Measurements from ENCODE around the gene LYRM9.
"Not testable (repeated sequence)": the region's sequence is repeated elsewhere in the genome, so short reads cannot be mapped to it uniquely, and the experiment has no call there.

Gene LYRM9

DNA sequence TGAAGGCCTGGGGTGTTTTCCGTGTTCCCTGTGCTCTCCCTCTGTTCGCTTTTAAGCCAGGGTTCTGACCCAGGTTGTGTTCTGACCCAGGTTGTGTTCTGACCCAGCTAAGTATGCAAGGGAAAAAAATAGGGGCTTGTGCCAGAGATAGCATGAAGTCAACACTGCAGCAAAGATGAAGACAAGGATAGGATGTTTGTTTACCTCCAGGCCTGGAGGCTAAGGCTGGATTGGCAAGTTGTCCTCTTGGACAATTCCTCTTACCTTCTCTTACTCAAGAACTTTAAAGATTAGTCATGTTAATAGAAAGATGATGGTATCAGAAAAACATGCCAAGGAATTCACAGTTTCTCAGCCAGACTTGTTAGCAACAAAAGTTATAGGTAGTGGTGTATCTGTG is 19.4 kb downstream of the LYRM9 start:
- no peak for DNase-seq (ENCODE audit: low spot score)

DNA sequence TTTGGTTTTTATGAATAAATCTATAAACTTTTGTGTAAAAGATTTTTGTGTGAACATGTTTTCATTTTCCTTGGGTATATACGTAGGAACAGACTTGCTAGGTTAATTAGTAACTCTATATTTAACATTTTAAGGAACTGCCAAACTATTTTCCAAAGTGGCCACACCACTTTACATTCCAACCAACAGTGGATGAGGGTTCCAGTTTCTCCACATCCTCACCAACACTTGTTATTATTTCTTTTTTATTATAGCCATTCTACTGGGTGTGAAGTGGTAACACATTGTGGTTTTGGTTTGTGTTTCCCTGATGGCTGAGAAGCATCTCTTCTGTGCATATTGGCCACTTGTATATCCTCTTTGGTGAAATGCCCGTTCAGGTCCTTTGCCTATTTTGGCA is 20.0 kb downstream of the LYRM9 start:
- DNase-seq (ENCODE audit: low spot score), result no peak

DNA sequence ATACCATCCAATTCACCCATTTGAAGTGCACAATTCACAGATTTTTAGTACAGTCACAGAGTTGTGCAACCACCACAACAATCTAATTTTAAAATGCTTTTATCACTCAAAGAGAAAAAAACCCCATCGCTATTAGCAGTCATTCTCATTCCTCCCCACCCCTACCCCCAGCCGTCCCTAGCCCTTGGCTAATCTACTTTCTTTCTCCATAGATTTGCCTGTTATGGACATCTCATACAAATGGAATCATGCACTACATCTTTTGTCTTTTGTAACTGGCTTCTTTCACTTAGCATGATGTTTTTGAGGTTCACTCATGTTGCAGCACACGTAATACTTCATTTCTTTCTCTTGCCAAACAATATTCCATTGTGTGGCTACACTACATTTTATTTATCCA is 20.4 kb downstream of the LYRM9 start:
- no peak for DNase-seq (ENCODE audit: low spot score)

DNA sequence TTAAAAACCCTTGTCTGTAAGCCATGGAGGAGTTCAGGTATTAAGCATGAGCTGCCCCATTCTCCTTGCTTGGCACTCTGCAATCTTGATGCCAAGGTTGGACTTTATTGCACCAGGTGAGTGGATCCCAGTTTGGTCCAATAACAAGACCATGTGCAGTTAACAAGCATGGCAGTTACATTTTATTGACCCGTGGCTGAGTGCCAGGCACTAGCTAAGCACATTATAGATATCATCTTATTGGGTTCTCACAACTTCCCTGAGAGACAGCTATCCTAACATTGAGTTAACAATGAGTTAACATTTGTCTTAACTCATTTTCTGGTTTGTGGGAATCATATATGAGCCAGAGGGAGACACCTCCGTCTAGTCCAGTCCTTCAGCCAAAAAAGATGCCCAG is 21.8 kb downstream of the LYRM9 start:
- DNase-seq (ENCODE audit: low spot score), result no peak

DNA sequence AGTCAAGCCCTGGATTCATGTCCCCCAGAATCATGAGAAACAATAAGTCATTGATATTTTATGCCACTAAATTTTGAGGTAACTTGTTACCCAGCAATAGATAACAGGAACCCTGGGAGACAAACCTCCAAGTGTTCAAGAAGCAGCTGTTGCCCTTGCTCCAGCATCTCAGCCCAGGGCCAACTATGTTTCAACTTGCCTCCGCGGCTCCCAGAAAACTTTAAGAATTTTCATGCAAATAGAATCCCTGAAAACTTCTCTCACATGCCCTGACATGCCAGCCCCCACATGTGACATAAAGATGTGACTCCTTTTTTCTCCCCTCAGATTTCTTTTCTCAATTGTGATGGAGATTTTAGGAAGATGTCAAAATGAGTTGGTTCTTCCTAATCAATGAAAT is 22.8 kb downstream of the LYRM9 start:
- no peak for DNase-seq (ENCODE audit: low spot score)

DNA sequence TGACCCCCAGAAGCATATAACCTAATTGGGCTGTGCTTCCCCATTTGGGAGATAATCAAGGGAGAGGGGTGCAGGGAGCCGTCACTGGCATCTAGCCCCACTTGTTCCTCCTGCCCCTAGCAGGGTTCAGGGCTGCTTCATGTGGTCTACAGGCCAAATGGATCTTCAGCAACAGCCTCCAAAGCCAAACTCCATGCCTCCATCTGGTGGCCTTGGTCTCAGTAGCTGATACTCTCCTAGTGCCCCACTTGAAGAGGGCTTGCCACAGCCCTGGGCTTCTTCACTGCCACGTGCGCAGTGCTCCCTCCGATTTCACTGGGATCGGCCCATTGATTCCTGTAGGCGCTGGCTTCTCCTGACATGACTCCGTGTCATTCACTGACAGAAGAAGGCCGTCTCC is 24.6 kb downstream of the LYRM9 start:
- no peak for DNase-seq (ENCODE audit: low spot score)

DNA sequence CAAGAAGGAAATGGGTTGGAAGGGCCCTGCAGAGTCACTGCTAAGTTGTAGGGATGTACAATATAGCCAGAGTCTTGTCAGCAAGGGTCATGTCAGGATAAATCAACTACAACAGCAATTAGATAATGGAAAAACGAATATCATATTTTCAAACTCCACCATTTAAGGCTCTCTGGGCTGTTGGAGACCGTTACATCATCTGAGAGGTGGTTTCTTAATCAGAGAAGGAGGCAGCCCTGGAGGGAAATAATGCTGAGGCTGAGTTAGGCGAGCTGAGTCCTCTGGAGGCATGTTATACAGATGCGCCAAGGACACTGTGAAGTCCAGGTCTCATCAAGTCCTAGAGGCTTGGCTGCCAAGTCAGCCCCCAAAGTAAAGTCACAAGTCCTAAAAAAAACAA is 30.3 kb downstream of the LYRM9 start:
- no peak for DNase-seq (ENCODE audit: low spot score)

DNA sequence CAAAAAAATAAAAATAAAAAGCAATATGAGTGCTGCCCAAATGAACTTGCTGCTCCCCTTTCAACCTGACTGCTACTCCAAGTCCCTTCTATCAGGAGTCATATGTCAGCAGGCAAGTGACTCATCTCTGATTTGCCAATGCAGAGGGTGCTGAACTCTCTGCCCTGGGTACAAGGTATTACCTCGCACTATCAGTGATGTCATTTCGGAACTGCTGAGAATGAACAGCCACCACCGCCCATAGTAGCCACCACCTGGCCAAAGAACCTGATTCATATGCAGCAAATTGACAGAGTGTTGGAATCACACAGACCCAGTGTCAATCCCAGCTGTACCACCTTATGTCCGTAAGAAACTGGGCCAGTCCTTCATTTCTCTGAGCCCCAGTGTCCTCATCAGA is 31.2 kb downstream of the LYRM9 start:
- DNase-seq (ENCODE audit: low spot score), result no peak

DNA sequence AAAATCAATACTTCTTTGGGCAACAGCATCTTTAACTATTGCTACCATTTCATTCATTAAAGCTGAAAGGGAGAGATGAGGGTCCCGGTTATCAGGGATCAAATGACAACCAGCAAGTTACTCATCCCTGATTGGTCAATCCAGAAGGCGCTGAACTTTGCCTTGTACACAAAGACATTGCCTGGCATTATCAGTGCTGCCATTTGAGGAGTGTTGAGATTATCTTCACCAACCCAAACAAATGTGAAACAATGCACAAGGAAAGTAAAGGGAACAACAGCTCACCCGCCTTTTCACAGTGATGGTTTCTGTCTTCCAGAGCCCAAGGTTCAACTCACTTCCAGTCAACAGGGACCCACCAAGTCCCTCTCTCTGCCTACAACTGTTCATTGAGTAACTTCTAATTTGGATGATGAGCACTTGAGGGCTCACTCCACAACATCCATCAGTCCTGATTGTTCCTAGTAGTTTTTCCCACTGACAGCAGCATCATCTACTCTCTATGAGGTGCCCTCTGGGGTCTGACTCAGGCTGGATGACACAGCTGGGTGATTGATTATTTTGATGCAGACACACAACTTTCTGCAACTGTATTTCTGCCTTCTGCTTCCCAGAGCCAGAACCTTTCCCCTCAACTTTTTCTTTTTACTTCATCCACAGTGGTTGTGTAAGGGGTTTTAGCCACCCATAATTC is 32.0 kb downstream of the LYRM9 start:
- no peak for DNase-seq (ENCODE audit: low spot score)

DNA sequence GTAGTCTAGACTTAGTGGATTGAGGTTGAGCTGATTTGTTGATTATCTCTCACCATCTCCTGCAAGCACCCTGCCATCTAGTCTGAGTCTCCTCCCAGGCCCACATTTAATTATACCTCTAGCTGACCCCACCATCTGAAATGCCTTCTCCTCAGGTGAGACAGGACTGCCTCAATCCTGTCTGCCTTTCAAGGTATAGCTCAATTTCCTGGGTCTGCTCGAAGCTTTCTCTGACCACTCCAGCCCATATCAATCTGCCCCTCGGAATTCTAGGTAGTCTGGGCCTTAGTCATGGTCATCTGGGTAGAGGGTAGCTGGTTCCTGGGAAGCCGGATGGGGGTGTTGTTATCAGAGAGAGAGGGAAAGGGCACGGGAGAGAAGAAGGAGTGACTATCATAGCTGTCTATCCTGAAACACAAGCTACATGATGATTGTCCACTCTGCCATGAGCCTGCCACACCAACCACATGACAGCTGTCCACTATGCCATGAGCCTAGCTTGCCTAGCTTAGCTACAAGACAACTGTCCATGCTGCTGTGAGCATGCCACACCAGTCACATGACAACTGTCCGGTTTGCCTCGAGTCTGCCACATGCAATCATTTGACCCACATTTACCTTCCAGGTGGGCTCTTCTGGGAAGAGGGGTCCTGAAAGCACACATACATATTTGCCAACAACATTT is 34.4 kb downstream of the LYRM9 start:
- no peak for DNase-seq (ENCODE audit: low spot score)

DNA sequence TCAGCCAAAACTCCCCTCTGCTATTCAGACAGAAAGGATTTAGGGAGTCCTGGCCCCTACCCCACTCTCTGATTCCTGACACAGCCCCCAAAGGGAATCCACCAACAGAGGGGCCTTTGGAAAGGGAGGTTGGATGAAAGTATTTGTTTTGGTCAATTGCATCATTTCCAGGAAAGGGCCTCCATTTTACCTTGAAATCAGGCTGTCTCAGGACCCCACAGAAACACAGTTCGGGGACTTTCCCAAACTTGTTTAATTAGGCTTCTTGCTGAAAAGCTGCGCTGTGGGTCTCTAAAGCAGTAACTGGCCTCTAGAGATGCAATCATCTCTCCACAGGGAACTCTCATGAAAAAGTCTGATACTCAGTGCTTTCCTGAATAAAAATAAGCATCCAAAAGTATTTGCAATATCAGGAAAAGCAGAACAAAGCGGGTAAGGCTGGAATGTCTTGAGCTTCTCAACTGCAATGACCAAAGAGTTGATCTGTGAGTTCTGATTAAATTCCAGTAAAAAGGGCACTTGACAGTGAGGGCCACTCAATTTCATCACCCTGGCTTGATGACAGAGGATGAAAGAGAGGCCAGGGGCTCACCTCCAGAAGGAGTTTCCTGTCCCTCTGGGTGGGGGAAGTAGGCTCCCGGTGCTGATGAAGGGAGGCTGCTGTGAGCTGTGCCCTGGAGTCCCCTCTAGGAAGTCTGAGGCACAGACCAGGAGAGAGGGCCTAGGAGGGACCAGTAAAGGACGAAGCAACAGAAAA is 36.3 kb downstream of the LYRM9 start:
- no peak for DNase-seq (ENCODE audit: low spot score)

DNA sequence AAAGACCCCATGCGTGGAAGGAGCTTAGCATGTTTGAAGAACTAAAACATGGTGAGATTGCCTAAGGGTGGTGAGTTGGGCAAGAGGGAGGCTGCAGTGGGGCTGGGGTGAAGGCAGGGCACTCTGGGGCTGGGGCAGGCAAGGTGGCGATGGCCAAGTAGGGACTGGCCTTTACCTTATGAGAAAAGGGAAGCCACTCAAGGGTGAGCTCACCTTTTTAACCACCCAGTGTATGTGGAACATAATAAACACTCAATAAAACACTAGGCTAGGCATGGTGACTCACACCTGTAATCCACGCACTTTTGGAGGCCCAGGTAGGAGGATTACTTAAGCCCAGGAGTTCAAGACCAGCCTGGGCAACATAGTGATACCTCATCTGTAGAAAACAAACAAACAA is 37.7 kb downstream of the LYRM9 start:
- no peak for DNase-seq (ENCODE audit: low spot score)

DNA sequence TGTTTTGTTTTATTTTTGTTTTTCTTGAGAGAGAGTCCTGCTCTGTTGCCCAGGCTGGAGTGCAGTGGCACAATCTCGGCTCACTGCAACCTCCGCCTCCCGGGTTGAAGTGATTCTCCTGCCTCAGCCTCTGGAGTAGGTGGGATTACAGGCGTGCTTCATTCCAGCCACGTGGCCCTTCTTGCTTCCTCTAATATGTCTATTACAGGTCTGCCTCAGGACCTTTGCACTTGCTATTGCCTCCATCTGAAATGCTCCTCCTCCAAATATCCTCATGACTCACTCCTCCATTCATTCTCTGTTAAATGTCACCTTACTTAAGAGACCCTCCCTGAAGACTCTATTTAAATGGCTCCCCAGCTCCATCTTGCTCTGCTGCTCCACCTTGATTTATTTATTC is 39.0 kb downstream of the LYRM9 start:
- no peak for DNase-seq (ENCODE audit: low spot score)

DNA sequence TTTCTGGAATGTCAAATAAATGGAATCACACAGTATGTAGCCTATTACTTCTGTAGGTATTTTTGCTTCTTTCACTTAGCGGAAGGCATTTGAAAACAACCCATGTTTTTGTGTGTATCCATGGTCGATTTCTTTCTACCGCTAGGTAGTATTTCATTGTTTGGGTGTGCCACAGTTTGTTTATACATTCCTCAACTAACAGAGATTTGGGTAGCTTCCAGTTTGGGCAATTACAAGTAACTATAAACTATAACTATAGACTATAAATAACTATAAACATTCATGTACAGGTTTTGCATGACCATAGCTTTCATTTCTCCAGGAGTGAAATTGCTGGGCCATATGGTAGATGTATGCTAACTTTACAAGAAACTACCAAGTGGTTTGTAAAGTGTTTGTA is 40.1 kb downstream of the LYRM9 start:
- no peak for DNase-seq (ENCODE audit: low spot score)

DNA sequence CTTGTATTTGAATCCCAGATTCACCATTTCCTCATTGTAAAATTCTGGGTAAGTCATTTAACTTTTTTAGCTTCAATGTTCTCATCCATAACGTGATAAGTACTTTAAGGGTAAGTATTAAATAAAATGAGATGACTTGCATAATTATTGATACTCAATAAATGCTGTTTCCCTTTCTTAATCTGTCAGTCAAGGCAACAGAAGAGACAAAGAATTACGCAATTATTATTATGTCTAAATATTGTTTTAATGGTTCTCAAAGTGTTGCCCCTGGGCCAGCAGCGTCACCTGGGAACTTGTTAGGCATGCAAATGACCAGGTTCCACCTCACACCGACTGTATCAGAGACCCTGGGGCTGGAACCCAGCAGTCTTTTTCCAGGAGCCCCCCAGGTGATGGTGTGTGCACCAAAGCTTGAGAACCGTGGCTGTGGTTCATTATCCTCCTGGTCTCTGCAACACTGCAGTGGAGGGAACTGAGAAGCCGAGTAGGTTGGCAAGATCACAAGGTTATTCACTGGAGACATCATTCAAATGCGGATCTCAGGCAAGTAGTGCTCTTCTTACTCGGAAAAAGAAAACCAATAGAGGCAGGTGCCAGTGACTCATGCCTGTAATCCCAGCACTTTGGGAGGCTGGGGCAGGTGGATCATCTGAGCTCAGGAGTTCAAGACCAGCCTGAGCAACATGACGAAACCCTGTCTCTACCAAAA is 43.5 kb downstream of the LYRM9 start:
- DNase-seq (ENCODE audit: low spot score), result no peak

DNA sequence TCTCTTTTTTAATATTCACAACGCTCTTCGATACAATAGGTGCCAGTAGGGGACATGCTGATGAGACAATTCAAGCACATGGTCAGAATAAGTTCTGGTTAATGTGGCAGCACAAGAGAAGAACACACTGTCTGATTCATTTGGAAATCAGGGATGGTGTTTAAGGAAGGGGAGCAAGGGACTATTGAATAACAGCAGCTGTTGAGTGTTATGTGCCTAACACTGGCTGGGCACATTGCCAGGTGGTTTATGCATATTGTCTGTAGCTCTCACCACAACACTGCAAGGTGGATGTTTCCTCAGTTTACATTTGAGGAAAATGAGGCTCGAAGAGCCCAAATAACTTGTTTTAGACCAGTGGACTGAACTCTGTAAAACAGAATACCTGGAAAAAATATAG is 44.2 kb downstream of the LYRM9 start:
- DNase-seq (ENCODE audit: low spot score), result no peak

DNA sequence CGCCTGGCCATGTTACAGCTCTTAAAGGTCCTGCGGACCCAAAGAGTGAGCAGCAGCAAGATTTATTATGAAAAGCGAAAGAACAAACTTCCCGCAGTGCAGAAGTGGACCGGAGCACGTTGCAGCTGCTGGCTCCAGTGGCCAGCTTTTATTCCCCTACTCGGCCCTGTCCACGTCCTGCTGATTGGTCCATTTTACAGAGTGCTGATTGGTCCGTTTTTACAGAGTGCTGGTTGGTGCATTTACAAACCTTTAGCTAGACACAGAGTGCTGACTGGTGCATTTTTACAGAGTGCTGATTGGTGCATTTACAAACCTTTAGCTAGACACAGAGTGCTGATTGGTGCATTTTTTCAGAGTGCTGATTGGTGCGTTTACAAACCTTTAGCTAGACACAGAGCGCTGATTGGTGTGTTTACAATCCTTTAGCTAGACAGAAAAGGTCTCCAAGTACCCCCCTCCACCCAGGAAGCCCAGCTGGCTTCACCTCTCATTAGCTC is 46.3 kb downstream of the LYRM9 start:
- DNase-seq (ENCODE audit: low spot score), result not testable (repeated sequence)

DNA sequence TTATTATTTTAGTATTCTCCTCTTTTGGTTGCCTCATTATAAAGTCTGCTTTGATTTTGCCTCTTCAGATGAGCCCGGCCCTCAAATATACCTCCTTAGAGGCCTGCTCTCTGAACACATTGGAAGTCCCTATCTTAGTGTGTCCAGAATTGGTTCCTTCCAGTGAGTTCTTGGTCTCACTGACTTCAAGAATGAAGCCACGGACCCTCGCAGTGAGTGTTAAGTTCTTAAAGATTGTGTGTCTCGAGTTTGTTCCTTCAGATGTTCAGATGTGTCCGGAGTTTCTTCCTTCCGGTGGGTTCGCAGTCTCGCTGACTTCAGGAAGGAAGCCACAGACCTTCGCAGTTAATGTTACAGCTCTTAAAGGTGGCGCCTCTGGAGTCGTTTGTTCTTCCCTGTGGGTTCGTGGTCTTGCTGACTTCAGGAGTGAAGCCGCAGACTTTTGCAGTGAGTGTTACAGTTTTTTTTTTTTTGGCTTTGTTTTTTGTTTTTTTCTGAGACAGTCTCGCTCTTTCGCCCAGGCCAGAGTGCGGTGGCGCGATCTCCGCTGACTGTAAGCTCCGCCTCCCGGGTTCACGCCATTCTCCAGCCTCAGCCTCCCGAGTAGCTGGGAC is 47.0 kb downstream of the LYRM9 start:
- DNase-seq (ENCODE audit: low spot score), result peak; percentile 38

DNA sequence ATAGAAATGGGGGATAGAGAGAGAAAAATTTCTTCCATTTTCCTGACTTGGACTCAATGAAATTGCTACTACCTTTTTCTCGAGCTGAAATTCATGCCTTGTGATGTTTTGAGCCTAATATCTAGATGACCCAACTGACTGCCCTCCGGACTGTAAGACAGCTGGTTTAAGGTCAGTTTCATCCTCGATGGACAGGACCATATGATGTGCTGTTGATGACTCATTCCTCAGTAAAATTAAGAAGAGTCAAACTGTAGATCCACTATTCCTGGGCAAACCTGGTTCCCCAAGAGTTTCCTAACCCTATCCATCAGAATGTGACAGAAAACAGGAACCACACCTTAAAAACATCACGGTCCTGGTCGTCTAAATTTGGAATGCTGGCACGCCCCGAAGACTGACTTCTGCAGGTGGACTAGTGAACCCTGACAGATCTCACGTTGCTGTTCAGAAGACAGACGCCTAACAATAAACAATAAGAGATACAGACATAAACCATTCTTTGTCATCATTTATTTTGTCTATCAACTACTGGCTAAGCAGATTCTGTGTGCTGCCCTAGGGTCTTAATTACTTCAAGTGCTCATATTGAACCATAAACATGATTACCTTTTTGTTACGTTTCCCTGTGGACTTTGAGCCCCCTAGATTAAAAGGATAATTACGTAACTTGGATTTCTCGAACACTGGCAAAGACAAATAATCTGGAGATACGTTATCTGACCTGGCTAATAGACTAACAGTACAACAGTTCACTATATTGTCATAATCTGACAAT is 47.7 kb downstream of the LYRM9 start:
- DNase-seq (ENCODE audit: low spot score), result no peak

DNA sequence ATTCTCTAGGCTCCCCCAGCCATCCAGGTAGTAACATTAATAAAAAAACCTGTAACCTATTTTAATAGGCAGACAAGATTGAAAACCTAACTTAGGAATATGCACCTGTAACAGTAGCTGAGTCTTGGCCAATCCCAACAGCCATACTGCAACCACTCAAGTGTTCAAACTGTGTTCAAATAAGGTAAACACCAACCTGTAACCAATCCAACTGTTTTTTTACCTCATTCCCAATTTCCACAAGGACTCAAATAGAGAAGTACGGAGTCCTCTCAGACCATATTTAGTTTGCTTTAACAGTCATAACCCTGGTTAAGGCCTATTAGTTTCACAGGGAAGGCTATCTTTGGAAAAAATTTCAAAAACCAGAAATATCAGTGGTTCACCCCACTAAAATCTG is 52.5 kb downstream of the LYRM9 start:
- DNase-seq (ENCODE audit: low spot score), result no peak

DNA sequence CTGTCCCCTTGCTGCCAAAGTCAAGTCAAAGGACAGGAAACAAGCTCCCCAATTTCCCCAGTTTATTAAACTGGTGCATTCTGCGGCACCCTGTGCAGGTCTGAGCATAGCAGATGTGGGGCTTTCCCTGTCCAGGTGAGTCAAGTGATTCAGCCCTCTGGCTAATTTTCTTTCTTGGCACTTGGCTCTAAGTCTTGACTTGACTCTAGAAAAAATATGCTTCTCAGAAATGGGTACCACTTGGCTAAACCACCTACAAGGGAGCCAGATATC is 52.8 kb downstream of the LYRM9 start:
- DNase-seq (ENCODE audit: low spot score), result not testable (repeated sequence)

Data from CD4-positive, alpha-beta T cell treated with Interleukin-6 at 100 ng/mL for 8 hours (primary cell).